CD14-positive monocyte (primary cell): Measurements from ENCODE around the gene SPAG9. TPM values are rescaled to one million over a fixed set of nuclear protein-coding genes. Genes with fewer than 3 reads are reported as not detected.

Experiments used
- DNase-seq, 3 donors: peaks; one replicate each; pipeline ENCODE4 v3.0.0-alpha.2; 2011 to 2022
- H2AFZ ChIP-seq: 2 replicates; pipeline ENCODE4 v1.6.0; 2012; ENCODE audit warnings: mild to moderate bottlenecking, low read depth, low read length, inconsistent platforms; ENCODE audit not compliant: insufficient read depth, poor library complexity, severe bottlenecking
- H3K27ac ChIP-seq, 2 donors: 1 replicate in 1 of 2; 2 replicates in 1 of 2; pipeline ENCODE4 v1.5.1; 2012 to 2013; ENCODE audit warnings: low read length in 2 of 2, control low read depth in 1 of 2, inconsistent platforms in 1 of 2, low read depth in 1 of 2, mild to moderate bottlenecking in 1 of 2
- H3K27me3 ChIP-seq, 2 donors: one replicate each; pipeline versions ENCODE4 v1.6.0 to v1.6.1; 2011 to 2013; ENCODE audit warnings: low read length in 2 of 2; ENCODE audit not compliant: control insufficient read depth in 2 of 2, insufficient read depth in 2 of 2
- H3K36me3 ChIP-seq, 2 donors: replicated peaks in 1 of 2; 1 replicate in 1 of 2; 2 replicates in 1 of 2; pipeline versions ENCODE4 v1.5.1 to v1.6.1; 2012 to 2013; ENCODE audit warnings: low read length in 2 of 2, control low read depth in 1 of 2, inconsistent platforms in 1 of 2, mild to moderate bottlenecking in 1 of 2; ENCODE audit not compliant: insufficient read depth in 2 of 2, control insufficient read depth in 1 of 2
- H3K4me1 ChIP-seq, 2 donors: 1 replicate in 1 of 2; 2 replicates in 1 of 2; pipeline versions ENCODE4 v1.5.1 to v1.6.1; 2012 to 2013; ENCODE audit warnings: low read length in 2 of 2, control low read depth in 1 of 2, inconsistent platforms in 1 of 2, mild to moderate bottlenecking in 1 of 2, moderate library complexity in 1 of 2; ENCODE audit not compliant: insufficient read depth in 2 of 2, control insufficient read depth in 1 of 2
- H3K4me2 ChIP-seq: replicated peaks from 2 replicates; pipeline ENCODE3; 2012; ENCODE audit warnings: low read length, moderate library complexity, mild to moderate bottlenecking; ENCODE audit not compliant: poor library complexity, severe bottlenecking; ENCODE audit errors: extremely low read depth
- H3K4me3 ChIP-seq, 3 experiments: fragments of 200-600 bp in 1 of 3; sonication (generic) in 1 of 3; replicated peaks in 1 of 3; 1 replicate in 2 of 3; 2 replicates in 1 of 3; pipeline ENCODE4 v1.5.1; 2011 to 2013; ENCODE audit warnings: low read length in 3 of 3, mild to moderate bottlenecking in 3 of 3, control low read depth in 2 of 3, low read depth in 2 of 3, inconsistent platforms in 1 of 3, moderate library complexity in 1 of 3
- H3K79me2 ChIP-seq: 2 replicates; pipeline ENCODE4 v1.6.0; 2012; ENCODE audit warnings: mild to moderate bottlenecking, control low read depth, inconsistent platforms, low read length, moderate library complexity; ENCODE audit not compliant: insufficient read depth
- H3K9ac ChIP-seq: 2 replicates; pipeline ENCODE4 v1.6.0; 2017; ENCODE audit warnings: low read length, mild to moderate bottlenecking; ENCODE audit not compliant: insufficient read depth, poor library complexity, severe bottlenecking
- H3K9me3 ChIP-seq, 2 donors: replicated peaks in 1 of 2; 1 replicate in 1 of 2; 2 replicates in 1 of 2; pipeline versions ENCODE4 v1.5.1 to v1.6.1; 2012 to 2013; ENCODE audit warnings: low read length in 2 of 2, control low read depth in 1 of 2; ENCODE audit not compliant: control insufficient read depth in 1 of 2, insufficient read depth in 1 of 2
- H4K20me1 ChIP-seq: 2 replicates; pipeline ENCODE4 v1.6.0; 2012; ENCODE audit warnings: mild to moderate bottlenecking, low read length, control low read depth, moderate library complexity; ENCODE audit not compliant: insufficient read depth
- H3K27ac Mint-ChIP-seq, 7 donors: one replicate each; pipeline ENCODE4 v1.8.0; 2020; ENCODE audit warnings: mild to moderate bottlenecking in 7 of 7, mixed read lengths in 7 of 7, moderate library complexity in 6 of 7, inconsistent platforms in 2 of 7
- H3K27me3 Mint-ChIP-seq, 3 donors: one replicate each; pipeline ENCODE4 v1.8.0; 2021 to 2022; ENCODE audit warnings: low read depth in 3 of 3, mild to moderate bottlenecking in 3 of 3, mixed read lengths in 3 of 3, moderate library complexity in 3 of 3, inconsistent platforms in 1 of 3
- H3K36me3 Mint-ChIP-seq, 2 donors: one replicate each; pipeline ENCODE4 v1.8.0; 2020; ENCODE audit warnings: mixed read lengths in 2 of 2, inconsistent platforms in 1 of 2, mild to moderate bottlenecking in 1 of 2
- H3K4me1 Mint-ChIP-seq: one replicate; pipeline ENCODE4 v1.8.0; 2020; ENCODE audit warnings: mild to moderate bottlenecking, mixed read lengths
- H3K4me3 Mint-ChIP-seq, 2 donors: one replicate each; pipeline ENCODE4 v1.8.0; 2020; ENCODE audit warnings: mild to moderate bottlenecking in 2 of 2, mixed read lengths in 2 of 2, moderate library complexity in 1 of 2
- H3K9me3 Mint-ChIP-seq, 7 donors: one replicate each; pipeline ENCODE4 v1.8.0; 2020 to 2022; ENCODE audit warnings: mixed read lengths in 7 of 7, mild to moderate bottlenecking in 6 of 7, moderate library complexity in 6 of 7, inconsistent platforms in 2 of 7
- WGBS: methylation state at CpG from one replicate; pipeline ENCODE4 v1.1.5; 2013; ENCODE audit warnings: missing lambda C conversion rate; ENCODE audit not compliant: insufficient coverage; 5-methylcytosine and 5-hydroxymethylcytosine counted together
- intact Hi-C, 2 donors: fragments of 100-400 bp; cut with micrococcal nuclease; formaldehyde crosslinking; loops; one replicate each; pipeline versions ENCODE4 v1.15.0 to v1.15.1; 2023
- polyA plus RNA-seq, 3 donors: library from polyadenylated mRNA; depleted of rRNA in 1 of 3; unstranded in 2 of 3; stranded (reverse) in 1 of 3; fragments of 300-500 nt in 2 of 3; fragments of >200 nt in 1 of 3; fragmentation: Illumina TruSeq in 2 of 3; gene quantifications; 1 replicate in 2 of 3; 2 replicates in 1 of 3; pipeline ENCODE4 v1.2.3, GENCODE V29; 2012 to 2021
- TF ChIP-seq, protein P1 (sequence below): fragments of 200-600 bp; IDR thresholded peaks from one replicate; pipeline ENCODE4 v1.8.0; 2022; ENCODE audit warnings: antibody characterized with exemption, mild to moderate bottlenecking

SPAG9 gene
- polyA plus RNA-seq, 3 donors = 4.9 to 33.1 (median 8.5) TPM

DNA sequence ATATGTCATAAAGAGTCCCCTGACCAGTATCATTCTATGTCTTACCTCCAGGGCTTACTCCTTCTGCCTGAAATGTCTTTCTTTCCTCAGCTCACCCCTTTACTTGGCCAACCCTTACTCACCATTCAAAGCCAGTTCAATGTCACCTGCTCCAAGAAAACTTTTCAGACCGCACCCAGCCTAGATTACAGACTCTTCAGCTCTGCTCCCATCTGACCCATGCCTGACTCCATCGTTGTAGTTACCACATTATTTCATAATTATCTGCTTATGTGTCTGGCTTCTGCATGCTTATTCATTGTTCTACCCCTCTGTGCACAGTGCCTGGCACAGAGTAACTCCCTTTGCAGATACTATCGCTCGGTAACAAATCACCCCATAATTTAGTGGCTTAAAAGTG lies 192.0 kb downstream of the SPAG9 start:
- Histone ChIP-seq H3K36me3 (no peaks in the 10 kb centered on the region), H3K4me2 (peak overlapping the region; percentile 4), H3K9ac (no peak overlapping the region), H3K4me1 (peaks cover 57 to 61% of the 10 kb centered on the region in 2 donors), H4K20me1 (no peaks in the 10 kb centered on the region), H3K27me3 (no peaks in the 10 kb centered on the region), H3K79me2 (no peaks in the 10 kb centered on the region), H3K27ac (peak overlapping the region in 1 of 2 donors; percentile 49), H3K4me3 (peak overlapping the region in 1 of 3 experiments; percentile 11), H2AFZ (no peak overlapping the region), H3K9me3 (no peaks in the 10 kb centered on the region)
- peak; percentile 67 to 82 (median 70) for DNase-seq
- Mint-ChIP-seq H3K36me3 (peaks cover 3 to 7% of the 10 kb centered on the region in 2 donors), H3K27me3 (peaks cover 0 to 6% (median 2%) of the 10 kb centered on the region in 3 donors), H3K9me3 (peaks cover 0 to 5% (median 0%) of the 10 kb centered on the region in 7 donors), H3K4me3 (peak overlapping the region in 1 of 2 donors; percentile 47), H3K27ac (peak overlapping the region; percentile 63 to 91 (median 86)), H3K4me1 (peaks cover 59% of the 10 kb centered on the region)
- 11% methylated on average over 2 of the region's 4 CpGs for WGBS
- intact Hi-C loops = no loop called here
- TF ChIP-seq, protein P1, sequence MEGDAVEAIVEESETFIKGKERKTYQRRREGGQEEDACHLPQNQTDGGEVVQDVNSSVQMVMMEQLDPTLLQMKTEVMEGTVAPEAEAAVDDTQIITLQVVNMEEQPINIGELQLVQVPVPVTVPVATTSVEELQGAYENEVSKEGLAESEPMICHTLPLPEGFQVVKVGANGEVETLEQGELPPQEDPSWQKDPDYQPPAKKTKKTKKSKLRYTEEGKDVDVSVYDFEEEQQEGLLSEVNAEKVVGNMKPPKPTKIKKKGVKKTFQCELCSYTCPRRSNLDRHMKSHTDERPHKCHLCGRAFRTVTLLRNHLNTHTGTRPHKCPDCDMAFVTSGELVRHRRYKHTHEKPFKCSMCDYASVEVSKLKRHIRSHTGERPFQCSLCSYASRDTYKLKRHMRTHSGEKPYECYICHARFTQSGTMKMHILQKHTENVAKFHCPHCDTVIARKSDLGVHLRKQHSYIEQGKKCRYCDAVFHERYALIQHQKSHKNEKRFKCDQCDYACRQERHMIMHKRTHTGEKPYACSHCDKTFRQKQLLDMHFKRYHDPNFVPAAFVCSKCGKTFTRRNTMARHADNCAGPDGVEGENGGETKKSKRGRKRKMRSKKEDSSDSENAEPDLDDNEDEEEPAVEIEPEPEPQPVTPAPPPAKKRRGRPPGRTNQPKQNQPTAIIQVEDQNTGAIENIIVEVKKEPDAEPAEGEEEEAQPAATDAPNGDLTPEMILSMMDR = no peak

DNA sequence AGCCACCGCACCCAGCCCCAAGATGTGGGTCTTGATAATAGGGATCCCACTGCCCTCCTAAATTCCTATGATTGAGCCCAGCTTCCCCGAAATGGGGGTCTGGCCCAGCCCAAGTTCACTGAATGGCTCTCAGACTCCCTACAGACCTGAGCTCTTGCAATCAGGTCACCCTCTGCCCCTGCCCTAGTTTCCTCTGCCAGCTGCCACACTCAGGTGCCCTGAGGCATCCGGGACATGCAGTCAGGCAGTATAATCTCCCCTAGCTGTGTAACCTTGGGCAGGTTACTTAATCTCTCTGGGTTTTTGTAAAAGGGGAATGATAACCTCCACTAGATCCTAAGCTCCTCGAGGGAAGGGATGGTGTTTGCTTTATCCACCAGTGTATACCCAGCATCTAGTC lies 193.4 kb downstream of the SPAG9 start:
- H4K20me1 ChIP-seq = no peaks in the 10 kb centered on the region
- Mint-ChIP-seq H3K36me3 (peaks cover 3 to 7% of the 10 kb centered on the region in 2 donors), H3K27ac (peak overlapping the region in 1 of 7 donors; percentile 80), H3K4me3 (no peak overlapping the region), H3K27me3 (peaks cover 0 to 6% (median 2%) of the 10 kb centered on the region in 3 donors), H3K4me1 (peaks cover 46% of the 10 kb centered on the region), H3K9me3 (peaks cover 0 to 4% (median 0%) of the 10 kb centered on the region in 7 donors)
- no peak overlapping the region for H3K9ac ChIP-seq
- intact Hi-C loops = no loop called here
- H3K9me3 ChIP-seq = no peaks in the 10 kb centered on the region
- H3K36me3 ChIP-seq = no peaks in the 10 kb centered on the region
- H3K27ac ChIP-seq = no peak overlapping the region
- no peaks in the 10 kb centered on the region for H3K79me2 ChIP-seq
- 100% methylated on average over 2 of the region's 4 CpGs for WGBS
- H3K4me3 ChIP-seq = no peak overlapping the region
- no peak overlapping the region for H3K4me2 ChIP-seq
- H2AFZ ChIP-seq = no peak overlapping the region
- peaks cover 45 to 47% of the 10 kb centered on the region in 2 donors for H3K4me1 ChIP-seq
- TF ChIP-seq, protein P1 = no peak
- DNase-seq = no peak
- no peaks in the 10 kb centered on the region for H3K27me3 ChIP-seq
